Kidney tubule cell (primary cell): ENCODE results near the gene IL1R2.

Experiments used
- DNase-seq: peaks from one replicate; pipeline ENCODE4 v3.0.0-alpha.2; 2018; ENCODE audit warnings: low spot score

IL1R2 gene

DNA sequence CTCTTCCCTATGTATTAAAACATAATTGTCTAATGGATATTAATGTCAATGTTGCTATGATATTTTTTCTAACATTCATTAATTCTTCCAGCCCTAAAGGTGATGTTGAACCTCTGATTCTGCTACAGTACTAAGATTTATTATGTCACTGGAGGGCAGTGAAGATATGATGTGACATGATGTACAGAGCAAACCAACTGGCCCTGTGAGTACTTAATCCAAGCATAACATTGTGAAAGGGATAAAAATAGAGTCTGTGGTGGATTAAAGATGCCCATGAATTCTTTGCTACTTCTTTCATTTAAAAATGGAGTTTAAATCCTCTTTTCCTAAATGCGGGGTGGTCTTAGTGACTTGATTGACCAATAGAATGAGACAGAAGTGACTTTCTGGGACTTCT, 51.8 kb downstream of the IL1R2 start:
- DNase-seq = no peak

DNA sequence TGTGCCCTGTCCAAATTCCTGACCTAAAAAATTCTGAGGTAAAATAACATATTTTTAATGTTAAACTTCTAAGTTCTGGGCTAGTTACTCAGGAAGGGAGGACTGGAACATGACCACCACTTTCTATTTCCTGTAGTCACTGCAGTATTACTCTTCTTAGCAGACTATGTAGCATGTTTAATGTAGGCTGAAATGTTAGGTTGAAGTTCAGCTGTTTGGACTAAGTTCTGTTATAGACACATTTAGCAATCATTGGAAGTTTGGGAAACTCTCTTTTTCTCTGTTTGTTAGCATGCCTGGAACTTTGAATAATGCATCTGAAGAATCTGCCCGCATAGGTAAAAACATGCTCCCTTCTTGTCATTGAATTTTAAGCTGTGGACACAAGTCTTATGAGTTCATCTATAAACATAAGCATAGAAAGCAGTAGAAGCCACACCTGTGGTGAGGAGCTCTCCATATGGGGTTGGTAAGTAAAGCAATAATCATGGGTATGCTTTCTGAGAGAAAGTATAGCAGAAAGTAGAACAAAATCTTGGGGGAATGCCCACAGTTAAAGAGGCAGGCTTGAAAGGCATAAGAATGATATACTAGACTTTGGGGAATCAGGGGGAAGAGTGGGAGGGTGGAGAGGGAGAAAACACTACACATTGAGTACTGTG, 52.6 kb downstream of the IL1R2 start:
- no peak for DNase-seq

DNA sequence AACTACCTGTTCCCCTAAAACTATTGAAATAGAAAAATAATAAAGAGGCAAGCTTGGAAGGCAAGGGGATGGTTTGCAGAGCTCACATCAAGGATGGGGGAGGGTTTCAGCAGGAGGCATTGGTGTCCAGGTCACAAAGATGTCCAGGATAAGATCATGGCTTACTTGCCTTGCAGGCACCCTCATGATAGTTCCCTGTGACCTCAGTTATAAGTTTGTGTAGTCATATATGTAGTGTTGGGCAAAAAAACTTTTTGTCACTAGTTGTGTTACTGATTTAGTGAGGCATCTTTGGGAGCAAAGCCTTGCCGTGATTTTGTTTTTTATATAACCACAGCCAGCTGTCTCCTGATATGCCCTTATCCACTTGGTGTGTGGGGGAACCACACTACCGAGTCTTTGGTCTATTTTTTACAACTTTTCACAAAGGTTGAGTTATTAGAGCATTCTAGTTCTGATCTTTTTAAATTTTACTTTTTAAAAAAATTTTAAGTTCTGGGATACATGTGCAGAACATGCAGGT, 53.3 kb downstream of the IL1R2 start:
- no peak for DNase-seq

DNA sequence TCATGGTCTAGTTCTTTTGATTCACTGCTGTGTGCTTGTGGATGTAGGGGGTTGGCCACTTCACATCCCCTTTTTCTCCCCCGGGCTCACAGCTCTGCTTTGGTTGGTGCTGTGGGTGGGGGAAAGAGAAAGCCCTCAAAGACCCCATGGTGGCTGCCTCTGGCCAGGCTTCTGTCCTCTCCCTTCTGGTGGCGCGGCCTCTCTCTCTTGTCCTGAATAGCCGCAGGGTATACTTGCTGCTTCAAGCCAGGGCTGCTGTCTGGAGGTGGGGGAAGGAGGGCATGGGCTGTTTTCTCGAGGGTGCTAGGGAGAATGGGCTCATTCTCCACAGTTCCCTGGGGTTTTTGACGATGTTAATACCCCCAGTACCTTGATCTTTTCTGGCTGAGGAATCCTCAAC, 53.9 kb downstream of the IL1R2 start:
- DNase-seq = no peak

DNA sequence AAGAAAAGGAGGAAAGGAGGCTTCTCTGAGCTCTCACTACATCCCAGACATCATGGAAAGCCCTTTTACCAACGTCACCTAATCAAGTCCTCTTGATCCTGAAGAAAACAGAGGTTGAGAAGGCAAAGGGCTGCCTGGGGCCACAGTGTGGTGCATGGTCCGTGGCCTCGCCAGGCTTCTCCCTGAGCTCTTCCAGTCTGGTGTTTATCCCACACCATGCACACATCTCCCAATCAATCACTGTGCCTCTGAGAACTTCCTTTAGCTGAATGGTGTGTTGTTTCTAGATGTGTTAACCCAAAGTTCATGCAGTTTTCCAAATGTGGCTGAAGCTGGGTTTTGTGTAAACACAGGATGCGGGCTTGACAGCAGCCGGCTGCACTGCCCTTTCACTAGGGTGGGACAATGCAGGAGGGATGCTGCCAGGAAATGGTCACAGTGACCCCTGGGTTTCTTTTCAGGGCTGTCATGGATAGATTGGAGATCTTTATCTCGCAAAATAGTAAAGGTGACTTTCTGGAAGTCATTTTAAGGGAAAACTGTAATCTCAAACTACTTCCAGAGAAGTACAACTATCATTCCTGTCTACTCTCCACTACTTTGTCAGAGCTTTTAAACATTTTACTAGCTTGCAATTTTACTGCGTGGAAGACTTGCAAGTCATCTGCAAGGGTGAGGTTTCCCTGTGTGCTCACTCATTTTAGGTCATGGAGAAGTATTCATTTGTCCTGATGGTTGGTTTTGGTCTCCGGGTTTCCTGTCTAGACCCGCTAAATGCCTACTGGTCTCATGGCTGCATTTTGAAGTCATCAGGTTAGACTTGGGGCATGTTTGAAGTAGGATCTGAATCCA, 54.6 kb downstream of the IL1R2 start:
- no peak for DNase-seq

DNA sequence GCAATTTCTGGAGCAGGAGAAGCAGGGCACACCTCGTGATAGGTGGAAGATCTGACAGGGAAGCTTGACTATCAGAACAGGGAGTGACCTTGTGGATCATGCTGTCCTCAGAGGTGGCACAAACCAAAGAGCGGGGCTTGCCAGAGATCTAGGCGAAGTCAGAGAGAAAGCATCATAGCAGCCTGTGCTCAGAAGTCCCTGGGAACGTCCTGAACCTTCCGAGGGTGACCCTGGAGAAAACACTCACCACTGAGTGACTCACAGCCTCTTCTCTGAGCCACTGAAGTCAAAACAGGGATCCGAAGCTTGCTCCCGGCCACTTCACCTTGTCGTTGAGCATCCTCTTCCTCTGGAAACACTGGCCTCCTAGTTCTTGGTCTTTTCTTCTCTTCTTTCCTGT, 56.7 kb downstream of the IL1R2 start:
- DNase-seq = peak; percentile 59

- DNase-seq = no peak
Measured at GRCh38 chr2:102049756-102050443, 58.1 kb downstream of the IL1R2 start.

DNA sequence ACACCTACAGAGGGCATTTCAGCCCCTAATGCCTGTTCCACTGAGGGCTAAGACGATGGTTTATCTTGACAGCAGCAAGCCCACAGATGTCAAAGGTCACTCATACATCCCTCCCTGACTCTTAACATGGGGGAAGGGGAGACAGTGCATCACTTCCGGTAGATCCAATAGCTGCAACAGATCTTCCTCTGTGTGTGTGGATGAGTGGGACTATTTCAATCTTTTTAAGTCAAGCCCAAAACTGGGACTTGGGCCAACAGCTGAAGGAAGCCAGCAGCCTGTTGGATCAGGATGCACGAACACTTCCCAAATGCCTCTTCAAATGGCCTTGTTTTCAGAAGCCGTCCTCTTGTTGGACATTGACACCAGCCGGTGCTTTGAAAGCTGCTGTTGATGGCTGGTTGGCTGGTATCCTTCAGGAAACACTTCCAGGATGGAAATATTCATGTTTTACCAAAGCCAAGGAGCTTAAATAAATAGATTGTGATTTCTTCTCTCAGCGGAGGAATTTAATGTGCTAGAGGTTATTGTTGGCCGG, 59.2 kb downstream of the IL1R2 start:
- peak; percentile 21 for DNase-seq

DNA sequence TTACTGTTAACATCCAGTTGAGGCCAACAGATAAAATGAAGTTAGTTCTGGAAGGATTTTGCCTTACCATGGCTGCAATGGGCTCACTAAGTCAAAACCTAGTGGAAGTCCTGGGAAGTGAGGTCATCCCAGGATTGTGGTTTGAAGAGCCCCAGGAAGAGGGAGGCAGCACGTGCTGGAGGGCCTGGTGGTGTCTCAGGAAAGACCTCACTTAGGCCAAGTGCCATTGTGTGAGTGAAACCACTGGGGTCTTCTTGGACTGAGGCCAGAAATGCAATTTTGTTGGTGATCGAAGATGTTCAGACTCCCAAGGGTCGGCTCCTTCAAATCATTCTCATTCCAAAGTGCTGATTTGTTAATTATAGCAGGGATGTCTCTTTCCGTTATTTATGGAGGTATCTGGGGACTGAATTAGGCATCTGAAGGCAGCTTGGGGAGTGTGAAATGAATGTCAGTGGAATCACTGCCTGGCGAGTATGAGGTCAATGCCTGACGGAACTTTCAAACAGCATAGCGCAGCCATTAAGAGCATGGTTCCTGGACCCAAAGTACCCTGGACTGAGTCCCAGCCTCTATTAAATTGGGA, 60.0 kb downstream of the IL1R2 start:
- peak; percentile 63 for DNase-seq

DNA sequence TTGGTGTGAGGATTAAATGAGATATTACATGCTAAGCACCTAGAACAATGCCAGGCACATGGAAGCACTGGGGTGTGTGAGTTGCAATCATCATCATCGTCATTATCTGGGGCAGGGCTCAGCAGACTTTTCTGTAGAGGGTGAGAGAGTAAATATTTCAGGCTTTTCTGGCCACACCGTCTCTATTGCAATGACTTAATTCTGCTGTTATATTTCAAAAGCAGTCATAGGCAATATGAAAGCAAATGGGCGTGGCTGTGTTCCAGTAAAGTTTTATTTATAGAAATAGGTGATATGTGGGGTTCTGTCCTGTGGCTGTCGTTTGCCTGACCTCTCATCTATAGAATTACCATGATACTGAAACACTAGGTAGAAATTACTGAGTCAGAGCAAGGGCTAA, 60.6 kb downstream of the IL1R2 start:
- DNase-seq = no peak

- no peak for DNase-seq
Measured at GRCh38 chr2:102053096-102053495, 61.3 kb downstream of the IL1R2 start.

DNA sequence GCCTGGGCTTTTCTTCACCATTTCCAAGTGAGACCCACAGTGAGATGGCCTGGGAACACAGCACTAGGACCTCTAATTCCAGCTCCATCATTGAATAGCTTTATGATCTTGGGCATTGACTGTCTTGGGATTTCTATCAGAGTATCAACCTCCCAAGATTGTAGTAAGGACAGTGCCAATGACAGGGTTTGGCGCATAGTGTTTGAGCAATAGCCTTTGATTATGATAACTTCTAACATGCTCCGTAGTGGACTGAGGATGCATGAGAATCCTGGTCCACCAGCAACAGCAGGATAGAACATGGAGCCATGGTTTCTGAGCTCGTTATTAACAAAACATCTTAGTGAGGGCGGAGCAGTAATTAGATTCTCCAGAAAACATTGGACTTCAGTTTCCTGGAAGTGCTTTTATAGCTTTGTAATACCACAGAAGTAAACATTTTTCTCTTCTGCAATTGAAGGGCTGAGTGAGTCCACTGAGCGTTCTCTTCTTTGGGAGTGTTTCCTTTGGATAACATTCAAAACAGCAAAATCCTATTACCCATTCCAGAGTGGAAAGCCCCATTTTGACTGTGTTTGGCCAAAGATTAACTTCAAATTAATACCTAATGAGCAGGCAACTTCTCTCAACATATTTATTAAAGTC, 63.7 kb downstream of the IL1R2 start:
- no peak for DNase-seq

- DNase-seq = peak; percentile 35
Measured at GRCh38 chr2:102056079-102056581, 64.4 kb downstream of the IL1R2 start.

GRCh38 chr2:102057502-102058292, 65.9 kb downstream of the IL1R2 start:
- DNase-seq = peak; percentile 36

GRCh38 chr2:102058293-102058833, 66.6 kb downstream of the IL1R2 start:
- no peak for DNase-seq

- no peak for DNase-seq
Measured at GRCh38 chr2:102059151-102059550, 67.4 kb downstream of the IL1R2 start.

DNA sequence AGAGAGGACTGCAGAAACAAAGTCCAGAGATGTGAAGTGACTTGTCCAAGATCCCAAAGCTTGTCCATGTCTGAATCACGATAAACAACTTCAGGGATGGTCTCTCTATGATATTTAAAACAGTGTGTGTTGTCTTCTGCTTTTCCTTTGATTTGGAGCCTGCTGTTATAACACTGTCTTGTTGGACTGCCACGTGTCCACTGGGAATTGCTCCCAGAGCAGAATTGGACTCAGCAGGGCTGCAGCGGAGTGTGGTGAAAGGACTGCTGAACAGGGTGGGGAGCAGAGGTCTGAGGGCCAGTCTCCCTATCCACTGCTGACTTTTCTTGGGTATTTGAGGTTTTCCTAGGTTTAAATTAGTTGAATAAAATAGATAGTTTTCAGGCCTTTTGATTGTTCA, 68.3 kb downstream of the IL1R2 start:
- no peak for DNase-seq

GRCh38 chr2:102060792-102061191, 69.0 kb downstream of the IL1R2 start:
- no peak for DNase-seq

- no peak for DNase-seq
Measured at GRCh38 chr2:102061286-102061699, 69.5 kb downstream of the IL1R2 start.
